NCI-H82 treated with DMSO at 0.1 percent for 48 hours (cell line): Measurements from ENCODE around the gene PSMD1.
A peak's percentile ranks its signal among the peaks of the same experiment; 100 is the strongest.
"Not testable (repeated sequence)": the region's sequence is repeated elsewhere in the genome, so short reads cannot be mapped to it uniquely, and the experiment has no call there.

Experiments used
- DNase-seq: peaks from one replicate; lab custom pipeline; 2025; ENCODE audit not compliant: unreplicated experiment; lab: John Stamatoyannopoulos, UW

The PSMD1 gene

GRCh38 chr2:231056453-231057416 is at the start of gene PSMD1:
Gene PSMD1 (plus strand): TSS chr2:231056867. CDS start chr2:231057026, 159 bp downstream.
- peak; percentile 57 for DNase-seq

DNA sequence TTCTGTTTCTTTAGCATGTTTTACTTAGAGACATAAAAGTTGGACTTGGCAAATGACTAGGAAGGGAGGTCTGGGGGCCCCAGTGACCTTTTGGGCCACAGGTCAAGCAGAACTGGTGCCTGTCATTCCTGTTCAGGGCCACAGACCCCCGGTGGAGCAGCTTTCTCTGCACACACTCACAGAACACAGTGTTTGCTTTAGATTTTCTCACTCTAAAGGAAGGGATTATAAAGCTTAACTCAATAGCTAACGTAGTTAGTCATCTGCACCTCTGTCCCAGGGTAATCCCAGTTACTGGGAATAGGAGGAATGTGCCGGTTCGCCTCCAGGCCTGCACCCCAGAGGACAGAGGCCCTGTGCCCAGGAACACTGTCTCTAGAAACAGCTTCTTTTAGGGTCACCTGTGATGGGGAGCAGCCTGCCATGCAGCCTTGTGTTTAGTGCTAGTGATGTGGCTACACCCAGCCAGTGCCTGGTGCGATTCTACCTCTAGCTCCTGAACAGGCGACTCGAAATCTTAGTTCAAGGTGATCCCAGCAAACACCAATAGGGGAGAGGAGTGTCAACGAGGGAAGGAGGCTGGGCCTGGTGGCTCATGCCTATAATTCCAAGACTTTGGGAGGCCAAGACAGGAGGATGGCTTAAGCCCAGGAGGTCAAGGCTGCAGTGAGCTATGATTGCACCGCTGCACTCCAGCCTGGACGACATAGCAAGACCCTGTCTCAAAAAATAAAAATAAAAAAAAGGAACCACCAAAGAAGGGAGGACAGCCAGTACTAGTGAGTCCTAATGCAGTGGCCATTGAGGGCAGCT is 49.2 kb upstream of the PSMD1 start:
- peak; percentile 40 for DNase-seq

DNA sequence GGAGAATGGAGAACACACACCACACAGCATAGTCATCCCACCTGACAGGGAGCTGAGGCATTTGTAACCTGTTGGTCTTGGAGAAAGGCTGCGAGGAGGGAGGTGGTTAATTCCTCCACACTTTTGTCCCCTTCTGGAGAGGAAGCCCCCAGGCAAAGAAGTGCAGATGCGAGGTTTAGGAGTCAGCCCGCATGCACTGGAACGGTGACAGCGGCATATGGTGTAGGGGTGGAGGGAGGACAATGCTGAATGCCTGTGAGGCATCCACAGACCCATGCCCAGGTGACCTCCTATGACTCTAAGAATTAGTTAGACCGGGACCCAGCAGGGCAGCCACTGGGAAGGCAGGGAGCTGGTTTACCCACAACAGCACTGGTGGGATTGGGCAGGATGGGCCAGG is 48.5 kb upstream of the PSMD1 start:
- DNase-seq, result no peak

DNA sequence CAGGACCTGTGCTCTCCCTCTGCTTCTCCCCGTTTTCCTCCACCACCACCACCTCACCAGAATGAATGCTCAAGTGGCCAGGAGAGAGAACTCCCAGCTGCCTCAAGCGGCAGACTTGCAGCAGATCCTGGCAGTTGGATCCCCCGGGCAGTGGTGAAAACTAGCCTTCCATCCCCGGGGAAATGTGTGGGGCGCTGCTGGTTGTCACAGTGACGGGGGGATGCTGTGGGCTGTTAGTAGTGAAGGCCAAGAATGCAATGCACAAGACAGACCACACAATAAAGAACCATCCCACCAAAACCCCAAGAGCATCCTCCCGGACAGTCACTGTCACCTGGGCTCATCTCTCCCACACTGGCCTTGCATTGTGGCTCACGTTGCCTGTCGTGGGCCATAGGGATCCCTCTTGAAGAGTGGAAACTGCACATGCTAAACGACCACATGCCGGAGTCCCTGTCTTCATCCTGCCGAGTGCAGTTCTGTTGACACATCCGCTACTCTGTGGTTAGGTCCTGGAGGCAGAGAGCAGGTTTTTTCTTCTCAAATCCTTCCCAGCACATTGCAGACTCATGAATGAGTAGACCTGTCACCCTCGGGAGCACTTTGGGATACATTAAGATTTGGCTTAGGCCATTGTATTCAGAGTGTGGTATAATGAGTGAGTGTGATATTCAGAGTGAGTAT is 47.3 kb upstream of the PSMD1 start:
- no peak for DNase-seq

DNA sequence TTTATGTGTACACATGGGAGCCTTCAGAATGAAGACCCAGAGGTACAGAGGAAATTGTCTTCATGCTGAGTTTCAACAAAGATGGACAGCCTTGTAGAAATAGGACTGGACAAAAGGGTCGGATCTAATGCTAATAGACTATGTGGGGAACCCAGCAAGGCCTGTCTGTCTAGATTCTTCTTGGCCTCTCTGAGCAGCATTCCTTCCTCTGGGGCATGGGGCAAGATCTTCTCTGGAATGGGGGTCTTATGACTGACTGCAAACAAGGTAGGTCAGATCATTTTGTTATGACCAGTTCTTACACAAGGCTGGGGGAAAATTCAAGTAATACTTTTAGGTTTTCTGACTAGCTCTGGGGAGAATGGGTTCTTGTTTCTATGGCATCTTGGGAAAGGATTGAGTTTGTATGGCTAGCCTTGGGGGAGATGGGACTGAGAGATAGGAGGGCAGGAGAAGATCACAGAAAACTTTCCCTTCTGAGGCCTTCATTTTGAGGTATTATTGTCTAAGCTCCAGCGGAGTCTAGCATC is 46.4 kb upstream of the PSMD1 start:
- DNase-seq, result no peak

- no peak for DNase-seq
These were observed 45.1 kb upstream of the PSMD1 start for GRCh38 chr2:231011526-231011925.

- DNase-seq, result no peak
These were observed 44.2 kb upstream of the PSMD1 start for GRCh38 chr2:231012463-231012862.

- no peak for DNase-seq
These were observed 42.8 kb upstream of the PSMD1 start for GRCh38 chr2:231013820-231014219.

DNA sequence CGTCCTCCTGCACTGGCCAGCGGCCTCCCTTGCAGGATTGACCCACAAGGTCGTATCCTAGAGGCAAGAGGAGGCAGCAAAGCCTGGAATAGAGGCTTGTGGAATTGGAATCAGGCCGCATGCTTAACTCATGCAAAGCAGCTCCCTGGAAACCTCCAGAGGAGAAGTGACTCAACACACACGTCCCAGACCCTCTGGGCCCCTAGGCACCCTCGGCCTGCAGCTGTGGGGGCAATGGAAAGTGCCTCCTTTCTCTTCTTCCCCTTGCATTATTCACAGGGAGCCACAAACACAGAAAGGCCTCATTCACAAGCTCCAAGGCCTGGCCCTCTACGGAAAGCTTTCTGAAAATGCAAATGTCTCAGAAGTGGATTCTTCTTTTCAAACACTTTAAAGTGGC is 41.2 kb upstream of the PSMD1 start:
- no peak for DNase-seq

DNA sequence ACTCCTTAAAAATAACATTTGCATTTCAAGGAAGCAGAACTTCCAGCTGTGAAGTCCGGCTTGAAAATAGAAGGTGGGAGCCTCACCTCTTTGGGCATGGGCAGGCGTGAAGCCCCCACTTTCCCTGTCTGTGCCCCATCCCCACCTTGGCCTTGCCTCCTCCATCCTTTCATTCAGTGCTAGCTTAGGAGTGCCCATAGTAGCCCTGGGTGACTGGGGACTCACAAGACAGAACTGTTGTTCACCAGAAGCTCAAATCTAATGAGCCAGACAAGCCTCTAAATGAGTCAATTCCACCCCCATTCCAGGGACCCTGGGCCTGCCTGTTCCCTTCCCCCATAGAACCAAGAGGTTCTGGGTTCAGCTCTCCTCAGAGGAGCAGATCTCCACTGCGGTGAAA is 40.7 kb upstream of the PSMD1 start:
- DNase-seq, result no peak

GRCh38 chr2:231016566-231017230 is 40.0 kb upstream of the PSMD1 start:
- no peak for DNase-seq

GRCh38 chr2:231017231-231017598 is 39.5 kb upstream of the PSMD1 start:
- no peak for DNase-seq

- DNase-seq, result no peak
These were observed 38.5 kb upstream of the PSMD1 start for GRCh38 chr2:231018184-231018583.

DNA sequence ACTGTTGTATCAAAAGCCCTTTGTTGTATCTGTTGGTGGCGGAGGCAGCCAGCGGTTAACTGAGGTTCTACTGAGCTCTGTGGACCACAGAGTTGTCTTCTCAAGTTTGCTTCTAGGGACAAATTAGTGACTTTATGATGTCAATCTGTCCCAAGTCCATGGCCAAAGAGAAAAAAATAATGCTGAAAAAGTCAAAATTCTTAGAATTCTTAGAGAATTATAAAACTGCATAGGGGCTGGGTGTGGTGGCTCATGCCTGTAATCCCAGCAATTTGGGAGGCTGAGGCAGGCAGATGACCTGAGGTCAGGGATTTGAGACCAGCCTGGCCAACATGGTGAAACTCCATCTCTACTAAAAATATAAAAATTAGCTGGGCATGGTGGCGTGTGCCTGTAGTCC is 31.6 kb upstream of the PSMD1 start:
- not testable (repeated sequence) for DNase-seq

GRCh38 chr2:231028889-231029288 is 27.8 kb upstream of the PSMD1 start:
- DNase-seq, result no peak

GRCh38 chr2:231029563-231029962 is 27.1 kb upstream of the PSMD1 start:
- no peak for DNase-seq

GRCh38 chr2:231030725-231031124 is 25.9 kb upstream of the PSMD1 start:
- DNase-seq, result no peak

- DNase-seq, result no peak
These were observed 24.0 kb upstream of the PSMD1 start for GRCh38 chr2:231032575-231033140.

DNA sequence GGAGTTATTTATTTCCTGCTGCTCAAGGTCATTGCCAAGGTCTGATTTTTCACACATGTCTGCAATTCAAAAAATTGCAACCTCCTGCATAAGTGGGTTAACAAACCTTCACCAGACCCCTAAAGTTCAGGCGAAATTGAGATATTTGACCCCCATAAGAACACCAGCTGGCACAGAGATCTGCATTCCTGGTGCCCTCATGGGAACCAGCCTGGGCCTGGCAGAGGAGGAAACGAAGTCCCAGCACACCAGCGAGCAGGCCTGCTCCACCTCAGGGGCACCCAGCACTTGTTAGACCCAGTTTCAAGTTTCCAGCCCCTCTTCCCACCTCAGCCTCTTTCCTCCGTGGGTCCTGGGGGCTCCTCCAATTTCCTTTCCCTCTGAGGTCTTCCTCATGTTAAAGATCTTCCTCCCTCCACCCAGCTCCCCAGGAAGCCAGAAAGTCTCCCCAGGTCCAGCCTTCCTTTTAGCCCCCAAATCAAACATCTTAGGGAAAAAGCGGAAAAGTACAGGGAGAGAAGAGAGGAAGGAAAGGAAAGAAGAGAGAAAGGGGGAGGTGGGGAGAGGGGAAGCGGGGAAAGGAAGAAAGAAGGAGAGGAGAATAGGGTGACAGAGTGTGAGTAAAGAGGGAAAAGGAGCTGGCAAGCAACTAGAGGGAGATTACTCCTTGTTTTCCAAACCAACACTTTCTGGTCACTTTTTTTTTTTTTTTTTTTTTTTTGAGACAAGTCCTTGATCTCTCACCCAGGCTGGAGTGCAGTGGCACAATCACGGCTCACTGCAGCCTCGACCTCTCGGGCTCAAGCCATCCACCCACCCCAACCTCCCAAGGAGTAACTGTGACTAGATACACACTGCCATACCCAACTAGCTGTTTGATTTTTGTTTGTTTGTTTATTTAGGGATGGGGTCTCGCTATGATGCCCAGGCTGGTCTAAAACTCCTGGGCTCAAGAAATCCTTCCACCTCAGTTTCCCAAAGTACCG is 23.2 kb upstream of the PSMD1 start:
- no peak for DNase-seq
